ENCODE results near the gene DMAC1.
A peak's percentile ranks its signal among the peaks of the same experiment; 100 is the strongest.

The DMAC1 gene

GRCh38 chr9:7782400-7783120, 17.0 kb downstream of the DMAC1 start:
- DNase-seq (ENCODE audit: low spot score), result no peak

- DNase-seq (ENCODE audit: low spot score), result no peak
Observed at GRCh38 chr9:7780261-7780988, 19.2 kb downstream of the DMAC1 start.

GRCh38 chr9:7778851-7779600, 20.6 kb downstream of the DMAC1 start:
- DNase-seq (ENCODE audit: low spot score), result no peak

- no peak for DNase-seq (ENCODE audit: low spot score)
Observed at GRCh38 chr9:7777771-7778170, 21.8 kb downstream of the DMAC1 start.

- DNase-seq (ENCODE audit: low spot score), result no peak
Observed at GRCh38 chr9:7770111-7770510, 29.5 kb downstream of the DMAC1 start.

- no peak for DNase-seq (ENCODE audit: low spot score)
Observed at GRCh38 chr9:7762600-7762999, 37.0 kb downstream of the DMAC1 start.

GRCh38 chr9:7760014-7760415, 39.6 kb downstream of the DMAC1 start:
- DNase-seq (ENCODE audit: low spot score), result no peak

GRCh38 chr9:7756088-7756487, 43.5 kb downstream of the DMAC1 start:
- DNase-seq (ENCODE audit: low spot score), result peak; percentile 18

GRCh38 chr9:7752481-7752880, 47.1 kb downstream of the DMAC1 start:
- no peak for DNase-seq (ENCODE audit: low spot score)
